ENCODE results near the gene EXD3.
"Not testable (repeated sequence)": the region's sequence is repeated elsewhere in the genome, so short reads cannot be mapped to it uniquely, and the experiment has no call there.

EXD3 gene

GRCh38 chr9:137451264-137452005 lies 28.5 kb upstream of the EXD3 start:
- not testable (repeated sequence) for H3K9me3 ChIP-seq (ENCODE audit: control insufficient read depth, low read length); H3K27ac ChIP-seq (ENCODE audit: low read depth, low read length, severe bottlenecking); H3K4me1 ChIP-seq (ENCODE audit: control insufficient read depth, insufficient read depth, low read length, poor library complexity, severe bottlenecking); H3K4me3 ChIP-seq (ENCODE audit: extremely low read depth, insufficient read depth, low read length, poor library complexity, severe bottlenecking)
- WGBS, 2 experiments (ENCODE audit: insufficient coverage in 2 of 2), result 100% methylated on average over 4 of the region's 31 CpGs; no CpG with 5 or more reads in 1 of the 2 experiments
- peaks cover 44% of the 10 kb centered on the region for H3K36me3 ChIP-seq (ENCODE audit: control insufficient read depth, insufficient read depth, low read length)

GRCh38 chr9:137450539-137451222 lies 27.7 kb upstream of the EXD3 start:
- H3K9me3 ChIP-seq (ENCODE audit: control insufficient read depth, low read length); H3K4me1 ChIP-seq (ENCODE audit: control insufficient read depth, insufficient read depth, low read length, poor library complexity, severe bottlenecking); H3K27ac ChIP-seq (ENCODE audit: low read depth, low read length, severe bottlenecking); H3K4me3 ChIP-seq (ENCODE audit: extremely low read depth, insufficient read depth, low read length, poor library complexity, severe bottlenecking): not testable (repeated sequence)
- peaks cover 38% of the 10 kb centered on the region for H3K36me3 ChIP-seq (ENCODE audit: control insufficient read depth, insufficient read depth, low read length)
- 98 to 100% methylated on average over 2 to 9 of the region's 24 CpGs for WGBS, 2 experiments (ENCODE audit: insufficient coverage in 2 of 2)

- 95 to 96% methylated on average over 9 to 16 of the region's 18 CpGs for WGBS, 2 experiments (ENCODE audit: insufficient coverage in 2 of 2)
- Histone ChIP-seq H3K4me1 (ENCODE audit: control insufficient read depth, insufficient read depth, low read length, poor library complexity, severe bottlenecking) (peaks cover 6% of the 10 kb centered on the region), H3K27ac (ENCODE audit: low read depth, low read length, severe bottlenecking) (no peak overlapping the region), H3K4me3 (ENCODE audit: extremely low read depth, insufficient read depth, low read length, poor library complexity, severe bottlenecking) (no peak overlapping the region), H3K9me3 (ENCODE audit: control insufficient read depth, low read length) (no peaks in the 10 kb centered on the region), H3K36me3 (ENCODE audit: control insufficient read depth, insufficient read depth, low read length) (peaks cover 32% of the 10 kb centered on the region)
Measured at GRCh38 chr9:137449931-137450538, 27.1 kb upstream of the EXD3 start.

- peaks cover 28% of the 10 kb centered on the region for H3K36me3 ChIP-seq (ENCODE audit: control insufficient read depth, insufficient read depth, low read length)
- H3K4me3 ChIP-seq (ENCODE audit: extremely low read depth, insufficient read depth, low read length, poor library complexity, severe bottlenecking), result no peak overlapping the region
- no peaks in the 10 kb centered on the region for H3K9me3 ChIP-seq (ENCODE audit: control insufficient read depth, low read length)
- no peak overlapping the region for H3K27ac ChIP-seq (ENCODE audit: low read depth, low read length, severe bottlenecking)
- no peaks in the 10 kb centered on the region for H3K4me1 ChIP-seq (ENCODE audit: control insufficient read depth, insufficient read depth, low read length, poor library complexity, severe bottlenecking)
- 92 to 95% methylated on average over 28 to 36 of the region's 36 CpGs for WGBS, 2 experiments (ENCODE audit: insufficient coverage in 2 of 2)
Measured at GRCh38 chr9:137449081-137449844, 26.3 kb upstream of the EXD3 start.

- no peaks in the 10 kb centered on the region for H3K4me1 ChIP-seq (ENCODE audit: control insufficient read depth, insufficient read depth, low read length, poor library complexity, severe bottlenecking)
- 92 to 99% methylated on average over 11 to 14 of the region's 16 CpGs for WGBS, 2 experiments (ENCODE audit: insufficient coverage in 2 of 2)
- no peak overlapping the region for H3K27ac ChIP-seq (ENCODE audit: low read depth, low read length, severe bottlenecking)
- H3K36me3 ChIP-seq (ENCODE audit: control insufficient read depth, insufficient read depth, low read length), result peaks cover 28% of the 10 kb centered on the region
- no peaks in the 10 kb centered on the region for H3K9me3 ChIP-seq (ENCODE audit: control insufficient read depth, low read length)
- no peak overlapping the region for H3K4me3 ChIP-seq (ENCODE audit: extremely low read depth, insufficient read depth, low read length, poor library complexity, severe bottlenecking)
Measured at GRCh38 chr9:137448602-137448962, 25.6 kb upstream of the EXD3 start.

- peaks cover 22% of the 10 kb centered on the region for H3K36me3 ChIP-seq (ENCODE audit: control insufficient read depth, insufficient read depth, low read length)
- no peaks in the 10 kb centered on the region for H3K4me1 ChIP-seq (ENCODE audit: control insufficient read depth, insufficient read depth, low read length, poor library complexity, severe bottlenecking)
- 95% methylated on average over 24 to 26 of the region's 27 CpGs for WGBS, 2 experiments (ENCODE audit: insufficient coverage in 2 of 2)
- H3K27ac ChIP-seq (ENCODE audit: low read depth, low read length, severe bottlenecking), result no peak overlapping the region
- H3K4me3 ChIP-seq (ENCODE audit: extremely low read depth, insufficient read depth, low read length, poor library complexity, severe bottlenecking), result no peak overlapping the region
- no peaks in the 10 kb centered on the region for H3K9me3 ChIP-seq (ENCODE audit: control insufficient read depth, low read length)
Measured at GRCh38 chr9:137447722-137448601, 25.0 kb upstream of the EXD3 start.

- Histone ChIP-seq H3K9me3 (ENCODE audit: control insufficient read depth, low read length) (no peaks in the 10 kb centered on the region), H3K36me3 (ENCODE audit: control insufficient read depth, insufficient read depth, low read length) (peaks cover 14% of the 10 kb centered on the region), H3K4me3 (ENCODE audit: extremely low read depth, insufficient read depth, low read length, poor library complexity, severe bottlenecking) (no peak overlapping the region), H3K4me1 (ENCODE audit: control insufficient read depth, insufficient read depth, low read length, poor library complexity, severe bottlenecking) (no peaks in the 10 kb centered on the region), H3K27ac (ENCODE audit: low read depth, low read length, severe bottlenecking) (no peak overlapping the region)
- whole genome bisulfite sequencing, 2 experiments (ENCODE audit: insufficient coverage in 2 of 2), result 88 to 91% methylated on average over 21 of the region's 21 CpGs
Measured at GRCh38 chr9:137446851-137447471, 24.0 kb upstream of the EXD3 start.

GRCh38 chr9:137445930-137446431 lies 23.0 kb upstream of the EXD3 start:
- Histone ChIP-seq H3K36me3 (ENCODE audit: control insufficient read depth, insufficient read depth, low read length) (peaks cover 14% of the 10 kb centered on the region), H3K4me3 (ENCODE audit: extremely low read depth, insufficient read depth, low read length, poor library complexity, severe bottlenecking) (no peak overlapping the region), H3K4me1 (ENCODE audit: control insufficient read depth, insufficient read depth, low read length, poor library complexity, severe bottlenecking) (no peaks in the 10 kb centered on the region), H3K27ac (ENCODE audit: low read depth, low read length, severe bottlenecking) (no peak overlapping the region), H3K9me3 (ENCODE audit: control insufficient read depth, low read length) (no peaks in the 10 kb centered on the region)
- 86 to 91% methylated on average over 12 to 17 of the region's 19 CpGs for WGBS, 2 experiments (ENCODE audit: insufficient coverage in 2 of 2)

- Histone ChIP-seq H3K4me1 (ENCODE audit: control insufficient read depth, insufficient read depth, low read length, poor library complexity, severe bottlenecking) (no peaks in the 10 kb centered on the region), H3K36me3 (ENCODE audit: control insufficient read depth, insufficient read depth, low read length) (peaks cover 14% of the 10 kb centered on the region), H3K9me3 (ENCODE audit: control insufficient read depth, low read length) (no peaks in the 10 kb centered on the region), H3K4me3 (ENCODE audit: extremely low read depth, insufficient read depth, low read length, poor library complexity, severe bottlenecking) (no peak overlapping the region), H3K27ac (ENCODE audit: low read depth, low read length, severe bottlenecking) (no peak overlapping the region)
- WGBS, 2 experiments (ENCODE audit: insufficient coverage in 2 of 2), result 22 to 46% methylated on average over 10 of the region's 14 CpGs
Measured at GRCh38 chr9:137445275-137445807, 22.4 kb upstream of the EXD3 start.

All from mesodermal cell (in vitro differentiated cells).